Parathyroid adenoma (tissue), 2 donors: ENCODE results near the gene RNF2.

Experiments used
- H2AFZ ChIP-seq: fragments of 300-600 bp; sonication (generic); one replicate; pipeline ENCODE4 v1.7.0; 2017; ENCODE audit warnings: antibody characterized with exemption, mild to moderate bottlenecking
- H3K27ac ChIP-seq: fragments of 300-600 bp; sonication (generic); one replicate; pipeline ENCODE4 v1.7.0; 2017
- H3K27me3 ChIP-seq: fragments of 300-600 bp; sonication (generic); one replicate; pipeline ENCODE4 v1.7.0; 2017; ENCODE audit warnings: low read length; ENCODE audit not compliant: control insufficient read depth, insufficient read depth
- H3K36me3 ChIP-seq: fragments of 300-600 bp; sonication (generic); one replicate; pipeline ENCODE4 v1.7.0; 2017; ENCODE audit warnings: low read length; ENCODE audit not compliant: control insufficient read depth, insufficient read depth
- H3K4me1 ChIP-seq: fragments of 300-600 bp; sonication (generic); one replicate; pipeline ENCODE4 v1.7.0; 2017; ENCODE audit warnings: control low read depth
- H3K4me2 ChIP-seq: fragments of 300-600 bp; sonication (generic); one replicate; pipeline ENCODE4 v1.7.0; 2017; ENCODE audit warnings: low read length
- H3K4me3 ChIP-seq: fragments of 300-600 bp; sonication (generic); one replicate; pipeline ENCODE4 v1.7.0; 2017; ENCODE audit warnings: low read depth, low read length
- H3K79me2 ChIP-seq: fragments of 300-600 bp; sonication (generic); one replicate; pipeline ENCODE4 v1.7.0; 2017; ENCODE audit warnings: control low read depth
- H3K9ac ChIP-seq: fragments of 300-600 bp; sonication (generic); one replicate; pipeline ENCODE4 v1.7.0; 2017; ENCODE audit warnings: mild to moderate bottlenecking
- H3K9me3 ChIP-seq: fragments of 300-600 bp; sonication (generic); one replicate; pipeline ENCODE4 v1.7.0; 2017; ENCODE audit warnings: low read length; ENCODE audit not compliant: control insufficient read depth
- CTCF ChIP-seq: fragments of 300-600 bp; sonication (generic); IDR thresholded peaks from one replicate; pipeline ENCODE4 v1.7.0; 2017; ENCODE audit warnings: antibody characterized with exemption, mild to moderate bottlenecking
- donor health status: primary hyperparathyroidism.

The RNF2 gene

DNA sequence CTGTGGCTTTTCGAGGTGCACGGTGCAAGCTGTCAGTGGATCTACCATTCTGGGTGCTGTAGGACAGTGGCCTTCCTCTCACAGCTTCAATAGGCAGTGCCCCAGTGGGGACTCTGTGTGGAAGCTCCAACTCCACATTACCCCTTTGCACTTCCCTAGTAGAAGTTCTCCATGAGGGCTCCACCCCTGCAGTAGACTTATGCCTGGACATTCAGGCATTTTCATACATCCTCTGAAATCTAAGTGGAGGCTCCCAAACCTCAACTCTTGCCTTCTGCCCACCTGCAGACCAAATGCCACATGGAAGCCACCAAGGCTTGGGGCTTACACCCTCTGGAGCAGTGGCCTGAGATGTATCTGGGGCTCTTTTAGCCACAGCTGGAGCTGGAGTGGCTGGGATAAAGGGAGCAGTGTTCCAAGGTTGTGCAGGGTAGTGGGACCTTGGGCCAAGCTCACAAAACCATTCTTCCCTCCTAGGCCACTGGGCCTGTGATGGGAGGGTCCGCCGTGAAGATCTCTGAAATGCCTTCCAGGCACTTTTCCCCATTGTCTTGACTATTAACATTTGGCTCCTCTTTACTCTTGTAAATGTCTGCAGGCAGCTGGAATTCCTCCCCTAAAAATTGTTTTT is 18.0 kb upstream of the RNF2 start:
- Histone ChIP-seq H3K27me3 (no peaks in the 10 kb centered on the region), H3K79me2 (no peaks in the 10 kb centered on the region), H3K4me1 (no peaks in the 10 kb centered on the region), H3K9ac (no peak overlapping the region), H3K9me3 (no peaks in the 10 kb centered on the region), H2AFZ (no peak overlapping the region), H3K4me2 (no peak overlapping the region), H3K4me3 (no peak overlapping the region), H3K36me3 (no peaks in the 10 kb centered on the region), H3K27ac (no peak overlapping the region)
- TF ChIP-seq CTCF = no peak

- Histone ChIP-seq H3K4me2 (no peak overlapping the region), H3K36me3 (no peaks in the 10 kb centered on the region), H3K9me3 (no peaks in the 10 kb centered on the region), H3K4me1 (no peaks in the 10 kb centered on the region), H3K27ac (no peak overlapping the region), H3K9ac (no peak overlapping the region), H3K27me3 (no peaks in the 10 kb centered on the region), H3K79me2 (no peaks in the 10 kb centered on the region), H3K4me3 (no peak overlapping the region), H2AFZ (no peak overlapping the region)
- TF ChIP-seq CTCF = no peak
These were observed 11.7 kb upstream of the RNF2 start for GRCh38 chr1:185033686-185034085.

GRCh38 chr1:185035258-185035657 is 10.1 kb upstream of the RNF2 start:
- TF ChIP-seq CTCF = no peak
- Histone ChIP-seq H3K27me3 (no peaks in the 10 kb centered on the region), H3K4me2 (no peak overlapping the region), H3K9me3 (no peaks in the 10 kb centered on the region), H3K27ac (no peak overlapping the region), H3K36me3 (no peaks in the 10 kb centered on the region), H3K4me3 (no peak overlapping the region), H3K9ac (no peak overlapping the region), H2AFZ (no peak overlapping the region), H3K4me1 (no peaks in the 10 kb centered on the region), H3K79me2 (no peaks in the 10 kb centered on the region)

DNA sequence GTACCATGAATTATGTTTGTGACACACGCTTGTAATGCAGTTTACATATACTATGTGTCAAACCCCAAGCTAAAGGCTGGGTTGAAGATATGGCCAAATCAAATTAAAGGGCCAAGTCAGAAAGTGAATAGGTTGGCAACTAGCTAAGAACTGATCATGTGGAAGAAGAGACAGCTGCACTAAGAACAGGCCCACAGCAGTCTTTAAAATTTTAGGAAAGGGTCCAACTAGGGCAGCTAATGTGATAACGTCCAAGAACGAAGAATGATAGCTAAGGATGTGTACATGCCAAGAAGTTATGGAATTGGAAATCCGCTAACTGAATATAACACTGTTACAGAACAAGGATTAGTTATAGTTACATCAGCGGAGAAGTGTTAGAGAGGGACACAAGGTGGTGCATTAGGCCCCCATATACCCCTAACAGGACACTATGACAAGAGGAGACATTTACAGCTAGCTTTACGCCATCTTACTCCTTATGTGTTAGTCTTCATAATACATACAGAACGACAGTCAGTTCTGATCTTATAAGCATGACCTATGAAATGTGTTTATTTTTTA is 6.5 kb upstream of the RNF2 start:
- no peak overlapping the region for H3K4me2 ChIP-seq

More for the DNA sequence above, 6.5 kb upstream of the RNF2 start:
- Histone ChIP-seq H3K9me3 (no peaks in the 10 kb centered on the region), H3K9ac (no peak overlapping the region), H3K27ac (no peak overlapping the region), H3K79me2 (no peaks in the 10 kb centered on the region), H3K27me3 (no peaks in the 10 kb centered on the region), H3K36me3 (no peaks in the 10 kb centered on the region), H3K4me3 (no peak overlapping the region), H2AFZ (no peak overlapping the region), H3K4me1 (no peaks in the 10 kb centered on the region)
- TF ChIP-seq CTCF = no peak
